ENCODE data around the gene PARD3B. TPM values are rescaled to one million over a fixed set of nuclear protein-coding genes. Genes with fewer than 3 reads are reported as not detected.

PARD3B gene
- total and polyA plus RNA-seq, 2 of the 4 experiments (the other 2 are of a cell fraction) = 3.3 to 15.6 TPM

- 0 out of 2 replicates have a peak overlapping the region, but pooled peaks have one; percentile 14 for H3K18ac ChIP-seq (ENCODE audit: low read depth, low read length)
- no peak overlapping the region for H2AFZ ChIP-seq (replicated peaks; ENCODE audit: low read length, poor library complexity)
- 0 out of 3 replicates have a peak overlapping the region, but pooled peaks have one; percentile 40 for H2BK15ac ChIP-seq (ENCODE audit: low read depth, low read length)
- H2BK20ac ChIP-seq (ENCODE audit: low read depth, low read length) = peak overlapping the region; percentile 65; the same call in 1 of the 2 replicates
- H4K91ac ChIP-seq (ENCODE audit: insufficient read depth, low read depth, low read length) = no peak overlapping the region
- H3K4me3 ChIP-seq (ENCODE audit: insufficient read depth, low read depth, low read length) = no peak overlapping the region
- TF ChIP-seq SMC3 (IDR thresholded peaks at IDR 0.05; ENCODE audit: low read depth, low read length) = no peak
- no peak overlapping the region for H3K27ac ChIP-seq (ENCODE audit: insufficient read depth, low read length)
- H3K4ac ChIP-seq (ENCODE audit: low read depth, low read length) = peak overlapping the region; percentile 49; the same call in 1 of the 2 replicates
- CTCF ChIA-PET = no interaction called here
- dilution Hi-C loops (cut with HindIII; ENCODE audit: low sequenced_read_pairs, unreplicated experiment) (no loop called here), intact Hi-C loops (cut with micrococcal nuclease) (no loop called here), in situ Hi-C loops (cut with MboI; ENCODE audit: low sequenced_read_pairs) (no loop called here)
- H3K79me1 ChIP-seq (ENCODE audit: low read depth in 1 of 2, low read length in 2 of 2) = no peaks in the 10 kb centered on the region; a peak in 1 of 4 replicates
- no peak overlapping the region for H3K23ac ChIP-seq (ENCODE audit: low read depth, low read length)
- peak overlapping the region; percentile 72; the same call in 1 of the 2 replicates for H2AK5ac ChIP-seq (ENCODE audit: low read depth, low read length)
- no peaks in the 10 kb centered on the region for H4K20me1 ChIP-seq (ENCODE audit: insufficient read depth, low read length)
- H3K4me2 ChIP-seq (ENCODE audit: low read depth, low read length) = no peak overlapping the region
- no peaks in the 10 kb centered on the region for H3K9me3 ChIP-seq (ENCODE audit: control insufficient read depth, insufficient read depth, low read length)
- H3K27me3 ChIP-seq (ENCODE audit: control insufficient read depth, insufficient read depth, low read length) = no peaks in the 10 kb centered on the region
- no peak overlapping the region; the same call in 1 of the 2 replicates for H3K14ac ChIP-seq (replicated peaks; ENCODE audit: low read depth, low read length)
- H2BK120ac ChIP-seq (ENCODE audit: low read depth, low read length) = peak overlapping the region; percentile 54
- no CpG with 5 or more reads among the region's 4 CpGs for WGBS, 2 experiments (ENCODE audit: extremely low coverage in 2 of 2, insufficient read length in 1 of 2)
- DNase-seq = no peak
- POLR2A ChIA-PET (ENCODE audit: unreplicated experiment) = no interaction called here
- no peak overlapping the region for H2AK9ac ChIP-seq (replicated peaks; ENCODE audit: low read depth, low read length, poor library complexity)
- no peak overlapping the region for H2BK5ac ChIP-seq (ENCODE audit: low read depth, low read length, poor library complexity, severe bottlenecking)
- no peak overlapping the region for H3K56ac ChIP-seq (ENCODE audit: extremely low read depth, insufficient read depth, low read length)
- H4K5ac ChIP-seq (ENCODE audit: low read depth, low read length) = no peak overlapping the region
- H3K9ac ChIP-seq (ENCODE audit: low read depth, low read length) = no peak overlapping the region
- H3K9me1 ChIP-seq (ENCODE audit: insufficient read depth, low read length) = peaks cover 35% of the 10 kb centered on the region
- no peaks in the 10 kb centered on the region for H3K36me3 ChIP-seq (ENCODE audit: control insufficient read depth, insufficient read depth, low read length)
- BruUV-seq (replicated peaks) = no TSS peak
- no peak for ATAC-seq (ENCODE audit: low read depth)
- H3K4me1 ChIP-seq (ENCODE audit: control insufficient read depth, insufficient read depth, low read length) = peaks cover 28% of the 10 kb centered on the region
- H4K8ac ChIP-seq (ENCODE audit: low read depth in 2 of 2, low read length in 2 of 2) = no peak overlapping the region
Measured at GRCh38 chr2:205656941-205657340, 1111.7 kb downstream of the PARD3B start.
